Measurements from ENCODE around the gene PIGR. TPM values are rescaled to one million over a fixed set of nuclear protein-coding genes. Genes with fewer than 3 reads are reported as not detected.
A peak's percentile ranks its signal among the peaks of the same experiment; 100 is the strongest.
"Not testable (repeated sequence)": the region's sequence is repeated elsewhere in the genome, so short reads cannot be mapped to it uniquely, and the experiment has no call there.

PIGR gene
- total and polyA plus RNA-seq, 2 donors (not counting 3 experiments of a cell fraction or from before 2014, with no cell fraction given), result not detected

DNA sequence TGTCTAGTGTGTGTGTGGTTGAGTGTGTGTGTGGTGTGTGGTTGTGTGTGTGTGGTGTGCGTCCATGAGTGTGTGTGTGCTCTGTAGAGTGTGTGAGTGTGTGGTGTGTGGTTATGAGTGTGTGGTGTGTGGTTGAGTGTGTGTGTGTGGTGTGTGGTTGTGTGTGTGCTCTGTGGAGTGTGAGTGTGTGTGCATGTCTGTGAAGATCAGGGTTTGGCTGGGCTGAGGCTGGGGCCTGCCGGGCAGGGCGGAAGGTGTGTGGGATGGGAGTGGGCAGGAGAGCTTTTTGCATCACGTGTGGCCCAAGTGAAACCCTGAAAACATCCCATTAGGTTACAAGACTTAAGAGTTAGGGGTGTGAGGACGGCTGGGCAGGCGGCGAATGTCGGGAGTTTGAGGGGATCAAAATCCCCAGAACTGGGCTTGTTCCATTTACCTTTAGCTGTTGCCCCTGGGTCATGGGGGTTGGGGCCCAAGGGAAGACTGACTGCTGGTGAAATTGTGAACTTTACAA lies 21.6 kb downstream of the PIGR start:
- CTCF ChIA-PET, result interaction anchor here (1.5 to 2.8 kb wide), 3 partner anchors 9 to 575 kb away, joined by 3 to 12 read pairs (median 4); no protein-coding TSS in a partner anchor
- H3K36me3 ChIP-seq (ENCODE audit: control insufficient read depth in 2 of 2, extremely low read depth in 1 of 2, insufficient read depth in 2 of 2, low read length in 2 of 2), result no peaks in the 10 kb centered on the region
- no peaks in the 10 kb centered on the region for H3K9me1 ChIP-seq (replicated peaks; ENCODE audit: control insufficient read depth, extremely low read depth, insufficient read depth, low read length)
- intact Hi-C loops (cut with micrococcal nuclease), result no loop called here
- no peaks in the 10 kb centered on the region for H3K27me3 ChIP-seq (ENCODE audit: control insufficient read depth in 2 of 2, insufficient read depth in 2 of 2, low read length in 2 of 2)
- no peak overlapping the region for H3K4me3 ChIP-seq (replicated peaks in 1 of 3; ENCODE audit: insufficient read depth in 1 of 3, low read depth in 1 of 3, low read length in 3 of 3)
- H3K27ac ChIP-seq (ENCODE audit: insufficient read depth, low read depth, low read length), result no peak overlapping the region
- DNase-seq (ENCODE audit: low read depth, low spot score), result no peak
- no peaks in the 10 kb centered on the region for H3K4me1 ChIP-seq (ENCODE audit: control insufficient read depth, extremely low read depth, insufficient read depth, low read length)
- TF ChIP-seq GATA2 (IDR thresholded peaks at IDR 0.05; ENCODE audit: insufficient read depth, insufficient read length, low read depth, low read length), result no peak
- TF ChIP-seq POLR2A (IDR thresholded peaks at IDR 0.05; ENCODE audit: low read depth, low read length), result no peak
- no peak for TF ChIP-seq JUN (IDR thresholded peaks at IDR 0.05; ENCODE audit: borderline replicate concordance, insufficient read depth, insufficient read length, low read depth)
- TF ChIP-seq, protein P1, sequence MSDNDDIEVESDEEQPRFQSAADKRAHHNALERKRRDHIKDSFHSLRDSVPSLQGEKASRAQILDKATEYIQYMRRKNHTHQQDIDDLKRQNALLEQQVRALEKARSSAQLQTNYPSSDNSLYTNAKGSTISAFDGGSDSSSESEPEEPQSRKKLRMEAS (IDR thresholded peaks at IDR 0.05; ENCODE audit: insufficient read depth, insufficient read length), result no peak
- no peak for TF ChIP-seq POLR2AphosphoS5 (IDR thresholded peaks at IDR 0.05; ENCODE audit: insufficient read depth, low read depth, low read length)
- BruUV-seq (replicated peaks), result no TSS peak
- H2AFZ ChIP-seq (ENCODE audit: low read depth, low read length), result no peak overlapping the region
- H3K4me2 ChIP-seq (ENCODE audit: insufficient read depth, low read length), result no peak overlapping the region
- no peaks in the 10 kb centered on the region for H3K9me3 ChIP-seq (replicated peaks; ENCODE audit: control insufficient read depth, insufficient read depth, low read length)
- dilution Hi-C loops (cut with MboI; ENCODE audit: extremely low pct_ligation_motif_present, low sequenced_read_pairs), result no loop called here
- H4K20me1 ChIP-seq (replicated peaks; ENCODE audit: control insufficient read depth, extremely low read depth, insufficient read depth, low read length), result no peaks in the 10 kb centered on the region
- POLR2A ChIA-PET, result no interaction called here
- H3K9ac ChIP-seq (replicated peaks; ENCODE audit: extremely low read depth, insufficient read depth, low read length), result no peak overlapping the region
- H3K79me2 ChIP-seq (ENCODE audit: control insufficient read depth, insufficient read depth, low read length), result no peaks in the 10 kb centered on the region
- no peak for FAIRE-seq

DNA sequence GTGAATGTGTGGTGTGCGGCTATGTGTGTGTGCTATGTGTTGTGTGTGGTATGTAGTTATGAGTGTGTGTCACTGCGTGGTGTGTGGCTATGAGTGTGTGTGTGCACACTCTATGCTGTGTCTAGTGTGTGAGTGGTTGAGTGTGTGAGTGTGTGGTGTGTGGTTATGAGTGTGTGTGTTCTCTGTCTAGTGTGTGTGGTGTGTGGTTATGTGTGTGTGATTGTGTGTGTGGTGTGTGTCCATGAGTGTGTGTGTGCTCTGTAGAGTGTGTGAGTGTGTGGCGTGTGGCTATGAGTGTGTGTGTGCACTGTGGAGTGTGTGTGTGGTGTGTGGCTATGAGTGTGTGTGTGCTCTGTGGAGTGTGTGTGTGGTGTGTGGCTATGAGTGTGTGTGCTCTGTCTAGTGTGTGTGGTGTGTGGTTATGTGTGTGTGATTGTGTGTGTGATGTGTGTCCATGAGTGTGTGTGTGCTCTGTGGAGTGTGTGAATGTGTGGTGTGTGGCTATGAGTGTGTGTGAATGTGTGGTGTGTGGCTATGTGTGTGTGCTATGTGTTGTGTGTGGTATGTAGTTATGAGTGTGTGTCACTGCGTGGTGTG lies 22.2 kb downstream of the PIGR start:
- BruUV-seq (replicated peaks); H3K9ac ChIP-seq (replicated peaks; ENCODE audit: extremely low read depth, insufficient read depth, low read length); H3K27ac ChIP-seq (ENCODE audit: insufficient read depth, low read depth, low read length); H3K79me2 ChIP-seq (ENCODE audit: control insufficient read depth, insufficient read depth, low read length); H3K9me1 ChIP-seq (replicated peaks; ENCODE audit: control insufficient read depth, extremely low read depth, insufficient read depth, low read length); POLR2A ChIA-PET; H3K36me3 ChIP-seq (ENCODE audit: control insufficient read depth in 2 of 2, extremely low read depth in 1 of 2, insufficient read depth in 2 of 2, low read length in 2 of 2); H3K4me2 ChIP-seq (ENCODE audit: insufficient read depth, low read length); H3K9me3 ChIP-seq (replicated peaks; ENCODE audit: control insufficient read depth, insufficient read depth, low read length); H2AFZ ChIP-seq (ENCODE audit: low read depth, low read length); intact Hi-C loops (cut with micrococcal nuclease); H3K4me1 ChIP-seq (ENCODE audit: control insufficient read depth, extremely low read depth, insufficient read depth, low read length); H3K4me3 ChIP-seq (replicated peaks in 1 of 3; ENCODE audit: insufficient read depth in 1 of 3, low read depth in 1 of 3, low read length in 3 of 3); H4K20me1 ChIP-seq (replicated peaks; ENCODE audit: control insufficient read depth, extremely low read depth, insufficient read depth, low read length); dilution Hi-C loops (cut with MboI; ENCODE audit: extremely low pct_ligation_motif_present, low sequenced_read_pairs); H3K27me3 ChIP-seq (ENCODE audit: control insufficient read depth in 2 of 2, insufficient read depth in 2 of 2, low read length in 2 of 2): not testable (repeated sequence)
- DNase-seq (ENCODE audit: low read depth, low spot score) (peak; percentile 15), FAIRE-seq (peak; percentile 76)
- CTCF ChIA-PET, result interaction anchor here (1.5 kb wide), 1 partner anchor 9 kb away, joined by 4 read pairs; no protein-coding TSS in a partner anchor

All from endothelial cell of umbilical vein (primary cell).